GM18907 (cell line): ENCODE results near the gene BNC2.

Experiments used
- ATAC-seq: cut with Tn5 transposase; IDR thresholded peaks from one replicate; pipeline ENCODE4 v1.9.1; 2021; ENCODE audit warnings: mild to moderate bottlenecking, moderate library complexity; ENCODE audit not compliant: unreplicated experiment

BNC2 gene

GRCh38 chr9:16611001-16611400 lies 259.5 kb downstream of the BNC2 start:
- ATAC-seq, result no peak

GRCh38 chr9:16610538-16610937 lies 259.9 kb downstream of the BNC2 start:
- no peak for ATAC-seq

DNA sequence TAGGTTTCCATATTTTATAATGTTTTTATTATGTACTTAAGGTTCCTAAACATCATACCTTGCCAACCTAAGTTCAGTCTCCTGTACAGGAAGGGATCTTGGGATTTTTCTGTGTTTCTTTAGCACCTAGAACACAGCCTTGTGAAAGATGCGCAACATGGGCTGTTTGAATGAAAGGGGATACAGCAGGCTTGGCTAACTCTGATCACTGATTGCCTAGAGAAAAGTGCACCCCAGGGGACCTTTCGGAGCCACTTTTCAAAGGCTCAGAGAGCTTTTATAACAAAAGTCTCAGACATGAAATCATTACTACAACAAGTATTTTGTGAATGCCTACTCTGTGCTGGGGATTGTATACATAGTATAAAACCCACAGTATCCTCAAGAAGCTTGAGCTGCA lies 261.6 kb downstream of the BNC2 start:
- ATAC-seq, result no peak

DNA sequence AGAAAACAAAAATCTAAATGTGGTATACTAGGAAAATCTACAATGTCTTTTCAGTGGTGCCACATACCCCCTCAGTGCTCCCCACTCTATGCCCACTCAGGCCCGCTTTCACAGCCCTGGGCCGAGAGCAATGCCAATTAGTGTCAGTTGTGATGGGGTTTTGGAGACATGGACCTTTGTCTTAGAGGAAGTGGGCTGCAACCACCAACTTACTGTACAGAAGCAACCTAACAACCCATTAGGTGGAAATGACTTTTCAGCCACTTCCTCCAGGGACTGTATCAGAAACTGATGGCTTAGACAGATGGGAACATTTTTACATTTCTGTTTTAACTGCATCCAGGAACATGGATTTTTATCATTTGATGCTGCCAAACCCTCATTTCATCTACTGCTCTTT lies 268.0 kb downstream of the BNC2 start:
- no peak for ATAC-seq

DNA sequence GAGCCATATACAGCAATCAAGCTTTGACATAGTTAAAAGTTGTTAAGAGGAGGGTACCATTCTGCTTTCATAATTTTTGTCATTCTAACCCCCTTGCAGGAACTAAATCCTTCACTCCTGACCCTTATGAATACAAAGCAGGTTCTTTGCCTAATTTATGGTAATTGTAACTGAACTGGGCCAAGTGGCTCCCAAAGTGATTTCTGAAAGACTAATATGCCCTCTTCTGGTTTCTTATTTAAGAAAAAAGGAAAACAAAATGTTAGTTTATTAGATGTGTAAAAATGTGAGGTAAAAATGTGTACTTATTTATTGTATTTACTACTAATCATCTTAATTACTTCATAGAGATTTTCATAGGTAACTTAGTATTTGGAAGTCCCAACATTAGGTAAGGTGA lies 268.5 kb downstream of the BNC2 start:
- no peak for ATAC-seq

DNA sequence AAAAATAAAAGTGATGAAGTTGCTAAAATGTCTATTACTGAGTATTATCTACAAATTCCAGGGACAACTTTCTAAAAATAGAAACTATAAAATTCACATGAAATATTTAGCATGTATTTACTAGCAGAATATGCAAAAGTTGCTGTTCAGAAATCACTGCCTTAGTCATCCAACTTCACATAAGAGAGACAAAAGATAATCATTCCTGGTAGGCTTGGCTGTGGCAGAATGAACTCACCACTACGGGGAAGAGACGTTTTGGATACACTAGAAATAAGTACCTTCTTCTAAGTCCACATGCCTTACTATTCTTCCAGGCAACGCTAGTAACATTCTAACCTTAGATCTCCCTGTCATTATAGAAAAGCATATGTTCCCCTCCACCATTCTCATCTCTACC lies 272.2 kb downstream of the BNC2 start:
- no peak for ATAC-seq

DNA sequence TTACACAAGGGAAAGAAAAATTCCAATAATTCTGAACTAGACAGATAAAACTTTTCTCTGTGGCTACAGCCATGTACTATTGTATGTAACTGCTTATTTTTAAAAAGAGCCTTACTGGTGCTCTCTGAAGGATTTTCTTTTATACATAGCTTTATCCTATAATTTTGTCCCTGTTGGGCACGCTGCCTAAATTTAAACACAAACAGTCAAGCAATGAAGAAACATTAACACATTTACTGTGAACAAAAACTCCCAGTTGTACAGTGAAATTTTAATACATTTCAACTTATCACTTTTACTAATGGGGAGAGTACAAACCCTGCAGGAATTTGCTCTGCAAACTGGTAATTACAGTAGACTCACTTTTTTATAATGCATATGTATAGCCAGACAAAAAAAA lies 273.3 kb downstream of the BNC2 start:
- no peak for ATAC-seq

- ATAC-seq, result no peak
Observed at GRCh38 chr9:16595227-16595626, 275.2 kb downstream of the BNC2 start.

- ATAC-seq, result no peak
Observed at GRCh38 chr9:16594787-16595186, 275.7 kb downstream of the BNC2 start.

DNA sequence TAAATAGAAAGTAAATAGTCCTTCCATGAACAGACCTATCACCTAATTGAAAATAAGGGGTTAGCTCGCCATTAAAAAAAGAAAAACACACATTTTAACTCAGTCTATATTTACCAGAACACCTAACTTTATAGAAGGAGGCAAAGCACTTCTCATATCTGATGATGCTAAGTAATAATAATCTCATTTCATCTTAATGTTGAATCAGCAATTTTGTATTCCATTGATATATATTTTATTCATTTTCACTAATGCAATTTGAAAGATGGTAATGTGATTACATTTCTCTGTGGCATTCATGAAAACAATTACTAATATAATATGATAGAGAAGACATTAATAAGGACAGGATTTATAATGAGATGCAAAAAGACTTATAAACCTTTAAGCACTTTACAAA lies 276.7 kb downstream of the BNC2 start:
- ATAC-seq, result no peak

GRCh38 chr9:16591092-16591491 lies 279.4 kb downstream of the BNC2 start:
- no peak for ATAC-seq

- no peak for ATAC-seq
Observed at GRCh38 chr9:16585591-16585990, 284.9 kb downstream of the BNC2 start.

DNA sequence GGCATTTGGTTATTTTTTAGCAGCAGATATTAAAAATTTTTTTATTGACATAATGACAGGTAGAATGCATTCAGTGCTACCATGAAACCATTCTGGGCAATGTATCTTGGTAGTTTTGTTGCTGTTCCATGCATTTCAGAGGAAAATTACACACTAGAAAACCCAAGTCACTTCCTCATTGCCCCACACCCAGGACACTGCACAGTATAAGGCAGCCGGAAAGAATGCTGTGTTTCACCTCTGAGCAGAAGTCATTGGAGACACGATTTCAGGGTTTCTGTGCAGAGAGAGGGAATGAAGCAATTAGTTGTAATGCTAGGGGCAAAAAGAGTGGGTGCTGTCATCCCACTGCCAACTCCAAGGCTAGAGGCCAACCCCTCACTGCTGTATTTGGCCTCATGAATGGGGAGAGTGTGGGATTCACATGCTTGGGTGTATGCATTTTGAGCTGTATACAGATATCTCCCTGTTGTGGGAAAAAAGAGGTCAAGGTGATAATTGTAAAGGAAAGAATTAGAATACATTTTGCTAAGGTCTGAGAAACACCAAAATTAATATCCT lies 290.5 kb downstream of the BNC2 start:
- no peak for ATAC-seq

DNA sequence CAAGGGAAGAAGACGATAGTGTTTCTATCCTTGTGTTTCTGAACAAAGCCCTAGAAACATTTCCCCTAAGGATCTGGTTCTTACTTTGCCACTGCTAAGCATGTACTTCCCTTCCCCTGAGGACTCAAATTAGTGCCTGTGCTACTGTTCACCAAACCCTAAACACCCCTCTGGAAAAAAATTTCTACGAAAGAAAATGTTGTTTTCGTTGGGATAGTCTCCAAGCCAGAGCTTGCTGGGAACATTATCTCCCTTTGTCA lies 294.6 kb downstream of the BNC2 start:
- ATAC-seq, result no peak

GRCh38 chr9:16575142-16575985 lies 295.1 kb downstream of the BNC2 start:
- no peak for ATAC-seq

- no peak for ATAC-seq
Observed at GRCh38 chr9:16572005-16572734, 298.3 kb downstream of the BNC2 start.

DNA sequence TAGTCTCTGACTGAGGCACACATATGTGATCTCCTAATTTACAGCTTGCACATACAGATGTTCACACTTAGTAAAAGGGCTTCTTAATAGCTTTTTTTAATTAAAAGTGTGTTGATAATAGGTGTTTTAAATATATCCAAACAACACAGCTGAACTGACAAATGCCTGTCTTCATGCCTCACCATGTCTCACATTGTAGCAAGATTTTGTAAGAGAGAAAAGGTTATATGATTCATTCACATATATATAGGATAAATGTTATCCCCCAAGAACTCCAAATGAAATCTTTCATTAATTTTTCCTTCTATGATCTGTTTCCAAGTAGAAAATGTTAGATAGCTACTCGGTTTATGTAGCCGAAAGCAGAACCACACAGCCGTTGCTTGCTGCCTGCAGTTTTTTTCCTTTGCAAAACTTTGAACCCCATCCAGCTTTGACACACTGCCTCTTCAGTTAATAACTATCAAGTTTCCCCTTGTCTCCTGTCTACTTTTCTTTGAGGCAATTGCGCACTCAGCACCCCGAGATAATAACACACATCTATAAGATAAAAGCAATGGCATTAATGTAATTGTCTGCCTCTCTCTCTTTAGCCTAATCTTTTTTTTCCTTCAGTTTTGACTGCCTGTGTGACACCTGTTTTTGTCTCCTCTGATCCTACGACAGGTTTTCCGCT lies 299.2 kb downstream of the BNC2 start:
- no peak for ATAC-seq

GRCh38 chr9:16563446-16563845 lies 307.0 kb downstream of the BNC2 start:
- ATAC-seq, result no peak

- no peak for ATAC-seq
Observed at GRCh38 chr9:16561121-16561520, 309.3 kb downstream of the BNC2 start.

- ATAC-seq, result no peak
Observed at GRCh38 chr9:16559418-16560188, 310.9 kb downstream of the BNC2 start.

DNA sequence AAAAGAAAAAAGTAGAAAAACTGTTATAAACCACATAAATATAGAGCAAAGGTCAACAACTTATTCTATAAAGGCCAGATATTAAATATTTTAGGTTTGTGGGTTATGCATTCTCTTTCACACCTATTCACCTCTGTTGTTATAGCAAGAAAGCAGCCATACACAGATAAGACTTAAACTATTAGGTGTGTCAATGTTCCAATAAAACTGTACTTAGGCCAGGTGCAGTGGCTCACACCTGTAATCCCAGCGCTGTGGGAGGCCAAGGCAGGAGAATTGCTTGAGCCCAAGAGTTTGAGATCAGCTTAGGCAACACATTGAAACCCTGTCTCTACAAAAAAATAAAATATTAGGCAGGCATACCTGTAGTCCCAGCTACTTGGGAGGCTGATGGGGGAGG lies 314.7 kb downstream of the BNC2 start:
- ATAC-seq, result no peak
